ENCODE data around the gene TEX38. TPM values are rescaled to one million over a fixed set of nuclear protein-coding genes. Genes with fewer than 3 reads are reported as not detected.

Gene TEX38
- total RNA-seq, 1 donor from 2014 or later: not detected

- TF ChIP-seq POLR2A (IDR thresholded peaks at IDR 0.05): no peak
- no peak for TF ChIP-seq CTCF (IDR thresholded peaks at IDR 0.05)
- TF ChIP-seq POLR2AphosphoS5 (IDR thresholded peaks at IDR 0.05; ENCODE audit: insufficient read depth in 1 of 2, low read depth in 1 of 2): peak in 1 of 2 donors; percentile 33
- H3K36me3 ChIP-seq: peaks cover 0 to 15% of the 10 kb centered on the region in 2 donors
- no peaks in the 10 kb centered on the region for H3K9me3 ChIP-seq
- H3K4me1 ChIP-seq: peaks cover 11% of the 10 kb centered on the region
- no peak overlapping the region for H3K4me3 ChIP-seq
- no peaks in the 10 kb centered on the region for H3K27me3 ChIP-seq
- H3K27ac ChIP-seq: no peak overlapping the region
- intact Hi-C loops (cut with DNase I): no loop called here
- DNase-seq (ENCODE audit: extremely low spot score in 2 of 2): no peak
Measured at GRCh38 chr1:46643368-46643775, 28.3 kb upstream of the TEX38 start.

- Histone ChIP-seq H3K36me3 (peaks cover 0 to 31% of the 10 kb centered on the region in 2 donors), H3K27me3 (no peaks in the 10 kb centered on the region), H3K4me1 (peaks cover 11% of the 10 kb centered on the region), H3K9me3 (no peaks in the 10 kb centered on the region), H3K4me3 (no peak overlapping the region), H3K27ac (no peak overlapping the region)
- no peak for DNase-seq (ENCODE audit: extremely low spot score in 2 of 2)
- no peak for TF ChIP-seq POLR2A (IDR thresholded peaks at IDR 0.05)
- TF ChIP-seq CTCF (IDR thresholded peaks at IDR 0.05): no peak
- no peak for TF ChIP-seq POLR2AphosphoS5 (IDR thresholded peaks at IDR 0.05; ENCODE audit: insufficient read depth in 1 of 2, low read depth in 1 of 2)
- intact Hi-C loops (cut with DNase I): no loop called here
Measured at GRCh38 chr1:46645815-46646214, 25.8 kb upstream of the TEX38 start.

- TF ChIP-seq POLR2AphosphoS5 (IDR thresholded peaks at IDR 0.05; ENCODE audit: insufficient read depth in 1 of 2, low read depth in 1 of 2) (no peak), CTCF (IDR thresholded peaks at IDR 0.05) (no peak), POLR2A (IDR thresholded peaks at IDR 0.05) (no peak)
- DNase-seq (ENCODE audit: extremely low spot score in 2 of 2): no peak
- Histone ChIP-seq H3K27me3 (no peaks in the 10 kb centered on the region), H3K4me3 (no peak overlapping the region), H3K4me1 (peaks cover 11% of the 10 kb centered on the region), H3K9me3 (no peaks in the 10 kb centered on the region), H3K36me3 (peaks cover 0 to 31% of the 10 kb centered on the region in 2 donors), H3K27ac (no peak overlapping the region)
- intact Hi-C loops (cut with DNase I): no loop called here
Measured at GRCh38 chr1:46646331-46646730, 25.3 kb upstream of the TEX38 start.

GRCh38 chr1:46646844-46647243 lies 24.8 kb upstream of the TEX38 start:
- intact Hi-C loops (cut with DNase I): no loop called here
- no peak for DNase-seq (ENCODE audit: extremely low spot score in 2 of 2)
- no peak for TF ChIP-seq POLR2AphosphoS5 (IDR thresholded peaks at IDR 0.05; ENCODE audit: insufficient read depth in 1 of 2, low read depth in 1 of 2)
- TF ChIP-seq POLR2A (IDR thresholded peaks at IDR 0.05): no peak
- no peak for TF ChIP-seq CTCF (IDR thresholded peaks at IDR 0.05)
- Histone ChIP-seq H3K27ac (no peak overlapping the region), H3K4me3 (no peak overlapping the region), H3K36me3 (peaks cover 0 to 31% of the 10 kb centered on the region in 2 donors), H3K9me3 (no peaks in the 10 kb centered on the region), H3K27me3 (no peaks in the 10 kb centered on the region), H3K4me1 (peaks cover 11% of the 10 kb centered on the region)

GRCh38 chr1:46647611-46648010 lies 24.0 kb upstream of the TEX38 start:
- Histone ChIP-seq H3K4me3 (no peak overlapping the region), H3K27ac (no peak overlapping the region), H3K36me3 (peaks cover 0 to 27% of the 10 kb centered on the region in 2 donors), H3K4me1 (peaks cover 11% of the 10 kb centered on the region), H3K27me3 (no peaks in the 10 kb centered on the region), H3K9me3 (no peaks in the 10 kb centered on the region)
- intact Hi-C loops (cut with DNase I): no loop called here
- TF ChIP-seq CTCF (IDR thresholded peaks at IDR 0.05) (no peak), POLR2AphosphoS5 (IDR thresholded peaks at IDR 0.05; ENCODE audit: insufficient read depth in 1 of 2, low read depth in 1 of 2) (no peak), POLR2A (IDR thresholded peaks at IDR 0.05) (no peak)
- no peak for DNase-seq (ENCODE audit: extremely low spot score in 2 of 2)

Data from vagina (tissue), 2 donors.